Lower leg skin (tissue), 3 donors: Measurements from ENCODE around the gene SNAI3.

ENCODE experiments used
- POLR2A ChIP-seq, 2 donors: fragments of 450-650 bp; IDR thresholded peaks; one replicate each; pipeline ENCODE4 v1.6.1; 2016 to 2017; ENCODE audit warnings: antibody characterized with exemption in 2 of 2, mild to moderate bottlenecking in 1 of 2, moderate library complexity in 1 of 2
- TF ChIP-seq, protein P1 (sequence below), 3 donors: fragments of 450-650 bp; IDR thresholded peaks; one replicate each; pipeline ENCODE4 v1.5.1; 2016; ENCODE audit warnings: antibody characterized with exemption in 3 of 3, mild to moderate bottlenecking in 3 of 3, moderate library complexity in 2 of 3

GRCh38 chr16:88681709-88682451 is 4.4 kb downstream of the SNAI3 start:
- TF ChIP-seq, protein P1, sequence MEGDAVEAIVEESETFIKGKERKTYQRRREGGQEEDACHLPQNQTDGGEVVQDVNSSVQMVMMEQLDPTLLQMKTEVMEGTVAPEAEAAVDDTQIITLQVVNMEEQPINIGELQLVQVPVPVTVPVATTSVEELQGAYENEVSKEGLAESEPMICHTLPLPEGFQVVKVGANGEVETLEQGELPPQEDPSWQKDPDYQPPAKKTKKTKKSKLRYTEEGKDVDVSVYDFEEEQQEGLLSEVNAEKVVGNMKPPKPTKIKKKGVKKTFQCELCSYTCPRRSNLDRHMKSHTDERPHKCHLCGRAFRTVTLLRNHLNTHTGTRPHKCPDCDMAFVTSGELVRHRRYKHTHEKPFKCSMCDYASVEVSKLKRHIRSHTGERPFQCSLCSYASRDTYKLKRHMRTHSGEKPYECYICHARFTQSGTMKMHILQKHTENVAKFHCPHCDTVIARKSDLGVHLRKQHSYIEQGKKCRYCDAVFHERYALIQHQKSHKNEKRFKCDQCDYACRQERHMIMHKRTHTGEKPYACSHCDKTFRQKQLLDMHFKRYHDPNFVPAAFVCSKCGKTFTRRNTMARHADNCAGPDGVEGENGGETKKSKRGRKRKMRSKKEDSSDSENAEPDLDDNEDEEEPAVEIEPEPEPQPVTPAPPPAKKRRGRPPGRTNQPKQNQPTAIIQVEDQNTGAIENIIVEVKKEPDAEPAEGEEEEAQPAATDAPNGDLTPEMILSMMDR (IDR thresholded peaks at IDR 0.05): no peak
- no peak for TF ChIP-seq POLR2A (IDR thresholded peaks at IDR 0.05)
